ENCODE data around the gene TRPM5. TPM values are rescaled to one million over a fixed set of nuclear protein-coding genes. Genes with fewer than 3 reads are reported as not detected.

TRPM5 gene
- polyA plus RNA-seq, 1 donor, result 0.87 TPM

- H3K9me3 ChIP-seq (ENCODE audit: control insufficient read depth, low read depth, low read length), result no peaks in the 10 kb centered on the region
- peaks cover 7% of the 10 kb centered on the region for H3K4me1 ChIP-seq (ENCODE audit: control insufficient read depth, insufficient read depth, low read length)
- no peak for DNase-seq
- no peak overlapping the region for H3K4me3 ChIP-seq (ENCODE audit: low read length)
- no peaks in the 10 kb centered on the region for H3K36me3 ChIP-seq (ENCODE audit: control insufficient read depth, insufficient read depth, low read length)
- no peaks in the 10 kb centered on the region for H3K27me3 ChIP-seq (ENCODE audit: control insufficient read depth, insufficient read depth, low read length)
- no CpG with 5 or more reads among the region's 21 CpGs for WGBS (ENCODE audit: insufficient coverage, low lambda C conversion rate)
- no peak overlapping the region for H3K27ac ChIP-seq (ENCODE audit: low read length)
Measured at GRCh38 chr11:2418693-2419360, 25.5 kb downstream of the TRPM5 start.

- no peaks in the 10 kb centered on the region for H3K36me3 ChIP-seq (ENCODE audit: control insufficient read depth, insufficient read depth, low read length)
- no peak for DNase-seq
- no peak overlapping the region for H3K4me3 ChIP-seq (ENCODE audit: low read length)
- no CpG with 5 or more reads among the region's 30 CpGs for WGBS (ENCODE audit: insufficient coverage, low lambda C conversion rate)
- H3K27me3 ChIP-seq (ENCODE audit: control insufficient read depth, insufficient read depth, low read length), result no peaks in the 10 kb centered on the region
- peaks cover 7% of the 10 kb centered on the region for H3K4me1 ChIP-seq (ENCODE audit: control insufficient read depth, insufficient read depth, low read length)
- H3K9me3 ChIP-seq (ENCODE audit: control insufficient read depth, low read depth, low read length), result no peaks in the 10 kb centered on the region
- no peak overlapping the region for H3K27ac ChIP-seq (ENCODE audit: low read length)
Measured at GRCh38 chr11:2417856-2418692, 26.2 kb downstream of the TRPM5 start.

GRCh38 chr11:2416765-2417164, 27.5 kb downstream of the TRPM5 start:
- H3K4me1 ChIP-seq (ENCODE audit: control insufficient read depth, insufficient read depth, low read length), result peaks cover 7% of the 10 kb centered on the region
- H3K9me3 ChIP-seq (ENCODE audit: control insufficient read depth, low read depth, low read length), result no peaks in the 10 kb centered on the region
- DNase-seq, result no peak
- no CpG with 5 or more reads among the region's 18 CpGs for WGBS (ENCODE audit: insufficient coverage, low lambda C conversion rate)
- H3K27ac ChIP-seq (ENCODE audit: low read length), result no peak overlapping the region
- no peak overlapping the region for H3K4me3 ChIP-seq (ENCODE audit: low read length)
- no peaks in the 10 kb centered on the region for H3K36me3 ChIP-seq (ENCODE audit: control insufficient read depth, insufficient read depth, low read length)
- H3K27me3 ChIP-seq (ENCODE audit: control insufficient read depth, insufficient read depth, low read length), result no peaks in the 10 kb centered on the region

- peaks cover 3% of the 10 kb centered on the region for H3K27me3 ChIP-seq (ENCODE audit: control insufficient read depth, insufficient read depth, low read length)
- H3K27ac ChIP-seq (ENCODE audit: low read length), result no peak overlapping the region
- no CpG with 5 or more reads among the region's 34 CpGs for WGBS (ENCODE audit: insufficient coverage, low lambda C conversion rate)
- no peak overlapping the region for H3K4me3 ChIP-seq (ENCODE audit: low read length)
- no peaks in the 10 kb centered on the region for H3K36me3 ChIP-seq (ENCODE audit: control insufficient read depth, insufficient read depth, low read length)
- H3K4me1 ChIP-seq (ENCODE audit: control insufficient read depth, insufficient read depth, low read length), result peaks cover 6% of the 10 kb centered on the region
- DNase-seq, result no peak
- H3K9me3 ChIP-seq (ENCODE audit: control insufficient read depth, low read depth, low read length), result no peaks in the 10 kb centered on the region
Measured at GRCh38 chr11:2415601-2416380, 28.5 kb downstream of the TRPM5 start.

GRCh38 chr11:2415171-2415570, 29.1 kb downstream of the TRPM5 start:
- DNase-seq, result no peak
- no CpG with 5 or more reads among the region's 28 CpGs for WGBS (ENCODE audit: insufficient coverage, low lambda C conversion rate)
- H3K4me3 ChIP-seq (ENCODE audit: low read length), result no peak overlapping the region
- H3K9me3 ChIP-seq (ENCODE audit: control insufficient read depth, low read depth, low read length), result no peaks in the 10 kb centered on the region
- H3K4me1 ChIP-seq (ENCODE audit: control insufficient read depth, insufficient read depth, low read length), result no peaks in the 10 kb centered on the region
- no peaks in the 10 kb centered on the region for H3K36me3 ChIP-seq (ENCODE audit: control insufficient read depth, insufficient read depth, low read length)
- H3K27ac ChIP-seq (ENCODE audit: low read length), result no peak overlapping the region
- peaks cover 9% of the 10 kb centered on the region for H3K27me3 ChIP-seq (ENCODE audit: control insufficient read depth, insufficient read depth, low read length)

- H3K36me3 ChIP-seq (ENCODE audit: control insufficient read depth, insufficient read depth, low read length), result no peaks in the 10 kb centered on the region
- H3K4me1 ChIP-seq (ENCODE audit: control insufficient read depth, insufficient read depth, low read length), result no peaks in the 10 kb centered on the region
Measured at GRCh38 chr11:2414616-2415015, 29.7 kb downstream of the TRPM5 start.

GRCh38 chr11:2413742-2414579, 30.4 kb downstream of the TRPM5 start:
- H3K9me3 ChIP-seq (ENCODE audit: control insufficient read depth, low read depth, low read length), result no peaks in the 10 kb centered on the region
- peaks cover 21% of the 10 kb centered on the region for H3K27me3 ChIP-seq (ENCODE audit: control insufficient read depth, insufficient read depth, low read length)
- WGBS (ENCODE audit: insufficient coverage, low lambda C conversion rate), result no CpG with 5 or more reads among the region's 43 CpGs
- no peak overlapping the region for H3K4me3 ChIP-seq (ENCODE audit: low read length)
- H3K4me1 ChIP-seq (ENCODE audit: control insufficient read depth, insufficient read depth, low read length), result no peaks in the 10 kb centered on the region
- DNase-seq, result no peak
- H3K36me3 ChIP-seq (ENCODE audit: control insufficient read depth, insufficient read depth, low read length), result no peaks in the 10 kb centered on the region
- no peak overlapping the region for H3K27ac ChIP-seq (ENCODE audit: low read length)

More at GRCh38 chr11:2414616-2415015, 29.7 kb downstream of the TRPM5 start:
- no peak for DNase-seq
- WGBS (ENCODE audit: insufficient coverage, low lambda C conversion rate), result no CpG with 5 or more reads among the region's 35 CpGs
- Histone ChIP-seq H3K27me3 (ENCODE audit: control insufficient read depth, insufficient read depth, low read length) (peaks cover 15% of the 10 kb centered on the region), H3K27ac (ENCODE audit: low read length) (no peak overlapping the region), H3K9me3 (ENCODE audit: control insufficient read depth, low read depth, low read length) (no peaks in the 10 kb centered on the region), H3K4me3 (ENCODE audit: low read length) (no peak overlapping the region)

GRCh38 chr11:2412323-2412722, 32.0 kb downstream of the TRPM5 start:
- Histone ChIP-seq H3K27me3 (ENCODE audit: control insufficient read depth, insufficient read depth, low read length) (peaks cover 32% of the 10 kb centered on the region), H3K9me3 (ENCODE audit: control insufficient read depth, low read depth, low read length) (no peaks in the 10 kb centered on the region), H3K36me3 (ENCODE audit: control insufficient read depth, insufficient read depth, low read length) (no peaks in the 10 kb centered on the region), H3K4me1 (ENCODE audit: control insufficient read depth, insufficient read depth, low read length) (peaks cover 3% of the 10 kb centered on the region), H3K27ac (ENCODE audit: low read length) (no peak overlapping the region), H3K4me3 (ENCODE audit: low read length) (no peak overlapping the region)
- no CpG with 5 or more reads among the region's 6 CpGs for WGBS (ENCODE audit: insufficient coverage, low lambda C conversion rate)
- DNase-seq, result no peak

- H3K27ac ChIP-seq (ENCODE audit: low read length), result no peak overlapping the region
- DNase-seq, result no peak
- no peak overlapping the region for H3K4me3 ChIP-seq (ENCODE audit: low read length)
- no peaks in the 10 kb centered on the region for H3K36me3 ChIP-seq (ENCODE audit: control insufficient read depth, insufficient read depth, low read length)
- H3K4me1 ChIP-seq (ENCODE audit: control insufficient read depth, insufficient read depth, low read length), result peaks cover 3% of the 10 kb centered on the region
- no CpG with 5 or more reads among the region's 30 CpGs for WGBS (ENCODE audit: insufficient coverage, low lambda C conversion rate)
- H3K9me3 ChIP-seq (ENCODE audit: control insufficient read depth, low read depth, low read length), result no peaks in the 10 kb centered on the region
- peaks cover 32% of the 10 kb centered on the region for H3K27me3 ChIP-seq (ENCODE audit: control insufficient read depth, insufficient read depth, low read length)
Measured at GRCh38 chr11:2411446-2412305, 32.6 kb downstream of the TRPM5 start.

Data from large intestine (tissue), 3 donors.